ENCODE results near the gene ZNF212. TPM values are rescaled to one million over a fixed set of nuclear protein-coding genes. Genes with fewer than 3 reads are reported as not detected.

Gene ZNF212
- total and polyA plus RNA-seq, 9 of the 15 experiments (the other 6 are each of a cell fraction or from before 2014, with no cell fraction given) = 1.8 to 21.4 (median 7.2) TPM

DNA sequence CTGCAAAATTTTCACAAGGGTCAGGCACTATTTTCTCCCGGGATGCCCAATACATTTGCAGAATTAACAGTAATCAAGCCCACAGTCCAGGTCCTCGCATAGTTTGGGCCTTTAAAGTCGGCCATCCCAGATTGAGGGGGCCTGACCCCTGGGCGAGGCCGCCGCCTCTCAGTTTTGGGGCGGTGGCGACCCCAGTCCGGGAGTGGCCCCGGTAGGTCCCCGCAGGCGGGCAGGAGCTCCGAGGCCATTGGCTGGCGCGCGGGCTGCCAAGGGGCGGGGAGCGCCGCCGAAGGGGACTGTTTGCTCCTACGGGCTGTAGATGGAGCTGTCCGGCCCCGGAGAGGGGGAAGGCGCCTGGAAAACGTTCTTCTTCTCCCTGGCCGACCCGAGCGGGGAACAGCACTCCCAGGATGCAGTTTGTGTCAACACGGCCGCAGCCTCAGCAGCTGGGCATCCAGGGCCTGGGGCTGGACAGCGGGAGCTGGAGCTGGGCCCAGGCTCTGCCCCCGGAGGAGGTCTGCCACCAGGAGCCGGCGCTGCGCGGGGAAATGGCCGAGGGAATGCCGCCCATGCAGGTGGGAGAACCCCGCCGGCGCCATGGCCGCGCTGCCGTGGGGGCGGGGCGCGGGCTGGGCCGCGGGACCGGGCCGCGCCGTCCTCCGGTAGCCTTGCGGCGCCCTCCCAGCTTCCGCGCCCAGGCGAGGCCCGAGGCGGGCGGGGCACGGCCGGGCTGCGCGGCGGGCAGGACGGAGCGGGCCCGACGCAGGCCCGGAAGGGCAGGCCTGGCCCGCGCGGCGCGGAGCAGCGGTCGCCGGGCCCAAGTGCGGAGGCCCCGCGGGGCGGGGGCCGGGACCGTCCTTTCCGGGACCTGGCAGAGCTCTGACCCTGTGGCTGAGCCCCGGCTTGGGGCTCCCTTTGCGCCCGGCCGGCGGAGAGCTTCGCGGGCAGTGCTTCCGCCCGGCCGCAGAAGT is 44.0 kb upstream of the ZNF212 start, which contains the start of gene ZNF282 (continued):
- peak; percentile 77 for TF ChIP-seq RREB1 (CRISPR knock-in tag; IDR thresholded peaks at IDR 0.05)
- TF ChIP-seq SRSF3 (IDR thresholded peaks at IDR 0.05; ENCODE audit: insufficient read depth, low read length) = no peak
- TF ChIP-seq MAZ (CRISPR knock-in tag; conservative IDR thresholded peaks at IDR 0.05 in 1 of 2, IDR thresholded peaks at IDR 0.05 in 1 of 2) = peak; percentile 94 to 96
- no peak for TF ChIP-seq ZNF764 (CRISPR knock-in tag; IDR thresholded peaks at IDR 0.05; ENCODE audit: low read depth)
- no peak; the same call in 1 of the 2 replicates for TF ChIP-seq GTF2E2 (tag; IDR thresholded peaks at IDR 0.05)
- no peak for TF ChIP-seq RBM34 (IDR thresholded peaks at IDR 0.05; ENCODE audit: borderline replicate concordance, insufficient read depth, low read length)
- no peak for TF ChIP-seq ZNF316 (IDR thresholded peaks at IDR 0.05)
- no peak for TF ChIP-seq WHSC1 (IDR thresholded peaks at IDR 0.05; ENCODE audit: low read length)
- peak; percentile 99 for TF ChIP-seq FOXP1 (CRISPR knock-in tag; IDR thresholded peaks at IDR 0.05)
- TF ChIP-seq CBX1 (IDR thresholded peaks at IDR 0.05; ENCODE audit: low read depth) = peak; percentile 84
- TF ChIP-seq MCM5 (IDR thresholded peaks at IDR 0.05; ENCODE audit: low read depth) = no peak
- no peak for TF ChIP-seq RUNX1 (IDR thresholded peaks at IDR 0.05; ENCODE audit: low read depth)
- TF ChIP-seq TBL1XR1 (IDR thresholded peaks at IDR 0.05; ENCODE audit: low read length in 2 of 2) = 0 out of 4 replicates have a peak, but pooled peaks of 1 of the 2 experiments have one; percentile 61
- TF ChIP-seq HIVEP1 (CRISPR knock-in tag; IDR thresholded peaks at IDR 0.05) = peak; percentile 41; the same call in 1 of the 2 replicates
- no peak for TF ChIP-seq EZH2 (IDR thresholded peaks at IDR 0.05; ENCODE audit: borderline replicate concordance, low read depth, low read length)
- TF ChIP-seq ZNF197 (CRISPR knock-in tag; IDR thresholded peaks at IDR 0.05; ENCODE audit: low read depth) = no peak
- TF ChIP-seq ZKSCAN8 (CRISPR knock-in tag; IDR thresholded peaks at IDR 0.05) = no peak

Data from K562 (cell line).